CD4-positive, alpha-beta T cell treated with Interferon gamma for 1 hour (primary cell): ENCODE results near the gene BRWD1.

ENCODE experiments used
- DNase-seq: peaks from one replicate; pipeline ENCODE4 v3.0.0-alpha.2; 2020

BRWD1 gene

GRCh38 chr21:39313571-39314142 lies at the start of gene BRWD1:
Gene BRWD1, minus strand, starts transcription at chr21:39313632. Its CDS starts 141 bp downstream, at chr21:39313491.
- DNase-seq: peak; percentile 80

GRCh38 chr21:39362733-39363132 lies 49.3 kb upstream of the BRWD1 start:
- no peak for DNase-seq

GRCh38 chr21:39359382-39359781 lies 46.0 kb upstream of the BRWD1 start:
- no peak for DNase-seq

GRCh38 chr21:39353295-39353694 lies 39.9 kb upstream of the BRWD1 start:
- DNase-seq: no peak

GRCh38 chr21:39350094-39351005 lies 36.9 kb upstream of the BRWD1 start:
- no peak for DNase-seq

GRCh38 chr21:39349211-39350093 lies 36.0 kb upstream of the BRWD1 start:
- DNase-seq: peak; percentile 95

GRCh38 chr21:39348355-39349210 lies 35.2 kb upstream of the BRWD1 start, which contains the start of gene HMGN1:
Gene HMGN1, minus strand, starts transcription at chr21:39349088. Its CDS starts 171 bp downstream, at chr21:39348917.
- peak; percentile 89 for DNase-seq

GRCh38 chr21:39348040-39348354 lies 34.6 kb upstream of the BRWD1 start:
- DNase-seq: no peak

GRCh38 chr21:39347537-39347936 lies 34.1 kb upstream of the BRWD1 start:
- DNase-seq: no peak

- DNase-seq: no peak
These were observed 33.4 kb upstream of the BRWD1 start for GRCh38 chr21:39346671-39347331.

- DNase-seq: no peak
These were observed 32.8 kb upstream of the BRWD1 start for GRCh38 chr21:39346206-39346605.

- no peak for DNase-seq
These were observed 32.0 kb upstream of the BRWD1 start for GRCh38 chr21:39345440-39345839.

GRCh38 chr21:39344848-39345247 lies 31.4 kb upstream of the BRWD1 start:
- DNase-seq: no peak

- no peak for DNase-seq
These were observed 28.0 kb upstream of the BRWD1 start for GRCh38 chr21:39341249-39341923.

GRCh38 chr21:39340687-39341086 lies 27.3 kb upstream of the BRWD1 start:
- no peak for DNase-seq

- no peak for DNase-seq
These were observed 25.8 kb upstream of the BRWD1 start for GRCh38 chr21:39339231-39339630.

- DNase-seq: no peak
These were observed 23.1 kb upstream of the BRWD1 start for GRCh38 chr21:39336457-39337008.

- no peak for DNase-seq
These were observed 21.2 kb upstream of the BRWD1 start for GRCh38 chr21:39334611-39335010.

- no peak for DNase-seq
These were observed 18.7 kb upstream of the BRWD1 start for GRCh38 chr21:39332175-39332574.

- DNase-seq: no peak
These were observed 16.6 kb upstream of the BRWD1 start for GRCh38 chr21:39330001-39330400.

- DNase-seq: no peak
These were observed 14.3 kb upstream of the BRWD1 start for GRCh38 chr21:39327727-39328126.
